GM18507 (cell line): ENCODE measurements around the gene SLITRK4.

ENCODE experiments used
- DNase-seq: peaks from one replicate; pipeline ENCODE4 v3.0.0; 2011; ENCODE audit warnings: low read depth; ENCODE audit not compliant: insufficient read length; ENCODE audit errors: extremely low spot score
- FAIRE-seq: peaks from 2 replicates; lab custom pipeline; 2011; peaks lifted over from hg19 to GRCh38; lab: Jason Lieb, UNC

SLITRK4 gene

DNA sequence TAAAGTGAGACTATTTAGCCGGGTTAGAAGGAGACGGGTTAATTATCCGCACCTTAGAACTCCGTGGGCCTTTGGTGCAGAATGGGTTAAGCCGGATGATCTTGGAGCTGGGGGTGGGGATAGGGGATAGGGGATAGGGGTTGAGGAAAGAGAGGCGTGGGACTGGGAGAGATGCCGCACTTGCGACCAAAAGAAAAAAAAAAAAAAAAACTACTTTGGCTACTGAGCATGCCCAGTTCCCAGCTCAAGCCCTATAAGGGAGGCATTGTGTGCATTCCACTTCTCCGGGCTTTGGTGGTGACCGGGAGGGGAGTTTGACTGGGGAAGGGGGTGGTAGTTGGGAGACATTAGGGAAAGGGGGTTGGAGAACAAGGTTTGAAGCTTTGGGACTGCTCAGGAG lies at the start of gene SLITRK4:
TSS of gene SLITRK4 (minus strand) at position 187 of the 400 bp plus-strand sequence. CDS start 4,993 bp downstream, outside the sequence.
- FAIRE-seq = no peak
- DNase-seq = no peak

DNA sequence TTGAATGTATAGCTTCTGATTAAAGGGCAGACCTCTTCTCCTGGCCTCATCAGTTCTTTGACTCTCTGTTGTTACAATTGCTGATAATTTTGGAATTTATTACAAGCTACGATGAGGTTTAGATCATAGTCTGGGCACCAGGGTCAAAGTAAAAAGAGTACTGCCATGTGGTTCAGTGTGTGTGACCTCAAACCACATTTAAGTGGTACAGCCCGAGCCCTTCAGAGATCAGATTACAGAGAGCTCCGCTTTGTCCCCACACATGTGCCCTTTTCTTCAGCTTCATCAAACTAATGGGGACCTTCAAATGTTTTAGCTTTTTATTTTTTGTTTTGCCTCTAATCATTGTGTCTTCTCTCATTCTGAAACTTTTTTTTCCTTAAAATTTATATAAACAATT lies 47.6 kb upstream of the SLITRK4 start:
- FAIRE-seq = no peak

DNA sequence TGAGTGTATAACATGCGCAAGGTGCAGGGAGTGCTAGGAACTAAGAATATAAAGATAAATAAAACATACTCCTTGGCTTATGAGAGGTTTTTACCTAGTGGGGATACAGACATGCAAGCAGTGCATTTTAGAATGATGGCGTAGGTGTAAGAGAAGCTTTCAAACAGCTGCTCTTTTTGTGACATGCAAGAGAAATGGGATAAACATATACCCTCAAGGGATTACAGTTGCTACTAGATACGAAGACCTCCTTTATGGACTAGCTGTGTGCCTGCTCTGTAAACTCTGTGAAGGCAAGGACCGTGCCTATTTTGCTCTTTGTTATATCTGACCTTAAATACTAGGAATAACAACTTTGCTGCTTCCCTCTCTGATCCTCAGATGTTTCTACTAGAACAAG lies 39.0 kb upstream of the SLITRK4 start:
- no peak for FAIRE-seq
- no peak for DNase-seq

More for the DNA sequence above, 47.6 kb upstream of the SLITRK4 start:
- no peak for DNase-seq

DNA sequence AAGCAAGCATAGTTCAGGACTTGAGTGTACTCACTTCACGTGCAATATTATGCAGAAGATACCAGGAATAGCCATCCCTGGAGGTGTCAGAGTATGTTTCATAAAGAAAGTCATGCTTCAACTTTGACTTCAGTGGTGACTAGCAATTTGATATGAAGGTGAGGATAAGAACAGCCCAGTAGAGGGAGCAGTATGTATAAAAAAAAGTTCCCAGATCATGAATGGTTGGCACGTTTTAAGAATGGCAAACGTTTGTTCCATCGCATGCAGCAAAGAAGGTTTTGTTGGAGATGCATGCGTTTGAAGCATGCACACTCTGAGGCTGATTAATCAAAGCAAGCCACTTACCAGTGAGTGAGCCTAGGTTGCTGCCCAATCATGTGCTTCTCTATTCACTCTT lies 33.5 kb upstream of the SLITRK4 start:
- DNase-seq (no peak), FAIRE-seq (no peak)

- DNase-seq (no peak), FAIRE-seq (no peak)
Observed at GRCh38 chrX:143664302-143664701, 28.4 kb upstream of the SLITRK4 start.

DNA sequence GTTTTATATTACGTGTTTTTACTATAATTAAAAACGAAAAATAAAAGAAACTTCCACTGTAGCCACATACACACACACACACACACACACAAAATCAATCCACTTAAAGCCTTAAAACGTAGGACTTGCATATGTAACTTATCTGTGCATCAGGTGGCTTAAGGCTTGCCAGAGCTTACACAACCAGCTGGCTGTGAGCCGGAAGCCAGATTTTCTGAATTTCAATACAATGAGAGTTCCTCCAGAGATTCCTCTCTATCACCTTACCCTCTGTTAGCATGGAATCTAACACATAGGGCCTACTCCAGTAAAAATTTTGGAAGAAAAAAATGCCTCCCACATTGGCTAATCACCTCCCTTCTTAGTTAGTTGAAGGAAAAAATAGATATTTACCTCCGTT lies 27.9 kb upstream of the SLITRK4 start:
- no peak for FAIRE-seq
- DNase-seq = no peak

DNA sequence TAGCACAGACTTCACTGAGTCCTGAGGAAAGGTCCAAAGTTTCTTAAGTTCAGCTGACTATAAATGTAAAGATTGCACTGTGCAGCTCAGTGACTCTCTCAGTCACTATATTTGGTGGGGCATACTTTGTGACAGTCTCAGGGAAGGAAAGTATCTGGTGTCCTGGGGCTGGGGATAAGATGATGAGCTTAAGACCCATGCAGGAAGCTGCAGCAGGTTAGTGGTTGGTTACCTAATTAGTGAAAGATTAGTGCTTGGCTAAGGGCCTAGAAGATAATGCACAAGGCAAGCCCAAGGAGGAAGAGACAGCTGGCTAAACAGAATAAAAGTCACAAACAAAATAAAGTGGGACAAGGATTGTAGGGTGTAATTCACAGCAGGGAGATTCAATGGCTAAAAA lies 25.4 kb upstream of the SLITRK4 start:
- no peak for DNase-seq
- FAIRE-seq = no peak

GRCh38 chrX:143648705-143649104 lies 12.8 kb upstream of the SLITRK4 start:
- DNase-seq = no peak
- no peak for FAIRE-seq

DNA sequence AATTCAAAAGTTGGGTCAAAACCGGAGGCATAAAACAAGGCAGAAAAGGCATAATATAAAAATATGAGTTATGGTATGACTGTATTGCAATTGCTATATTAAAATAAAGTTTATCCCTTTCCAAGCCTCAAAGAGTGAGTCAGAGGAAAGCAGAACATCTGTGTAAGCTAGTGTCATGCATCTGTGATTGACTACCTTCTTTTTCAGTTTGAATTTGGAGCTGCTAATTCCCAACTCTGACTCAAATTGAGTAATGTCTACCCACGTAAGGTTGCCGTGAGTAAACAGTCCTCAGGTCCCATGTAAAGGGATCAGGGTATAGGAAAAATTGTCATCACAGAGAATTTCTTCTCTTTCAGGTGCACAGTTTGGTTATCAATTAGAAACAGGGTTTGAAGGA lies 6.5 kb upstream of the SLITRK4 start:
- FAIRE-seq = no peak
- DNase-seq = no peak

- DNase-seq (no peak), FAIRE-seq (no peak)
Observed at GRCh38 chrX:143636831-143637230, 930 bp upstream of the SLITRK4 start.

DNA sequence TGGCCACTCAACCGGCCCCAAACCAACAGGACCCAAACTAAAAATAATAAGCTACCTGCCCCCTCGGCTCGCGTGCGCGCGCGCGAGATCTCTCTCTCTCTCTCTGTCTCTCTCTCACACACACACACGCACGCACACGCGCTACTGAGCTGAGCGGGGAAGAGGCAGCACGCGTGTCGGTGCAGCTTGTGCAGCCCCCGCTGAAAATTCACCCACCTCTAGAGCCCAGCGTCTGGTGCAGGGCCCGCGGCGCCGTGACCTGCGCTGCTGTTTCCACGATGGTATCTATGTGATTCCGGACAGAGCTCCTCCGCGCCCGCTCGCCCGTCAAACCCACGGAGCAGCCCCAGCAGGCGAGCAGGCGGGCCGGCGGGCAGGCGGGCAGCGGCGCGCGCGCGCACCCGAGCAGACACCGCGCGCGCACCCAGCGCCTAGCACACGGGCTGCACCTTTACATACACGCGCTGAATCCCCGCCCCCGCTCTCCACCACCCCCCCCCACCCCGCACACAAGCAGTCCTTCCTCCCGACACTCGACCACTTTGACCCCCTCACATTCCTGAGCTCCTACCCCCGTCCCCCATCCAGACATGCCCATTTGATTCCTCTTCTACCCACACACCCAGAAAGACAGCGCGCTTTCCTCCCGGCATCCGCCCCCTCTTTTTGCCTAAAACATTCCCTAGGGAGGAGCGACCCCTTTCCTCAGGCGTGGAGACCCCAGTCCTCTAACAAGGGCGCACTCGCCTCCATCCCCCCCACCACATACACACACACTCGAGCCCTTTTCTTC lies 1.0 kb downstream of the SLITRK4 start:
- FAIRE-seq (no peak), DNase-seq (no peak)

- no peak for DNase-seq
- FAIRE-seq = no peak
Observed at GRCh38 chrX:143634309-143634662, 1.6 kb downstream of the SLITRK4 start.

- DNase-seq (no peak), FAIRE-seq (no peak)
Observed at GRCh38 chrX:143633461-143634308, 2.2 kb downstream of the SLITRK4 start.

DNA sequence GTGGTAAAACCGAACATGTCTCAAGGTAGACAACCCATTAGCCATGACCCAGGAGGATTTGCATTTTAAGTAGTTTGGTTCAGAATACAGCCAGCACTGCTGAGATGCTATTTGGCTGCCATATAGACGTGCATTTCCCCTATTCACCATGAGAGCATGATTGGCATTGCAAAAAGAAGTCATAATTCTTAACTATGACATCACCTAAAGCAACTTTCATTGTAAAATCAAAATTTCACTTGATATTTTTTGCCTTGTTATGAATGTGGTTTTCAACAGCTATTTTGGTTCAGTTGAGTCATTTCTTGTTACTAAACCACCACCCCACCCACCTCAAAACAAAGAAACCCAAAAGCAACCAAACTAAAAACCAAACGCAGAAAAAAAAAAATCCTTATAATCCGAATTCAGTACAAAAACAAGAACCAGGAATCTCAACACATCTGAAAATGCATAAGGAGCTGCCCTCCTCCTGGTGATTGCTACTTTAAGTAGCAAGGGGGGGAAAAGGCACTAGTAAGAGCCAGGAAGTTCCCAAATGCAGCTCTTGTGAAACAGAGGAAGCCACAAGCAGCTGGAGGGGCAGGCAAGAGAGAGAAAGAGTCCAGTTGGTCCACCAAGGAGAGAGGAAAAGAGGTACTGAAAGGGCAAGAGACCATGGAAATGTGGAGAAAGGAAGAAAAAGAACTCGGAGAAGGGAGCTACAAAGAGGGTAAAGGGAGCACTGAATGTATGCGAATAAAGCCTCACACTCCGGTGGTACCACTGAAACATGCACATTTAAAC lies 3.1 kb downstream of the SLITRK4 start:
- FAIRE-seq = no peak
- no peak for DNase-seq

GRCh38 chrX:143623657-143624056 lies 12.2 kb downstream of the SLITRK4 start:
- no peak for FAIRE-seq
- no peak for DNase-seq

GRCh38 chrX:143621276-143621675 lies 14.6 kb downstream of the SLITRK4 start:
- DNase-seq (no peak), FAIRE-seq (no peak)

GRCh38 chrX:143615851-143616250 lies 20.1 kb downstream of the SLITRK4 start:
- DNase-seq (no peak), FAIRE-seq (no peak)

DNA sequence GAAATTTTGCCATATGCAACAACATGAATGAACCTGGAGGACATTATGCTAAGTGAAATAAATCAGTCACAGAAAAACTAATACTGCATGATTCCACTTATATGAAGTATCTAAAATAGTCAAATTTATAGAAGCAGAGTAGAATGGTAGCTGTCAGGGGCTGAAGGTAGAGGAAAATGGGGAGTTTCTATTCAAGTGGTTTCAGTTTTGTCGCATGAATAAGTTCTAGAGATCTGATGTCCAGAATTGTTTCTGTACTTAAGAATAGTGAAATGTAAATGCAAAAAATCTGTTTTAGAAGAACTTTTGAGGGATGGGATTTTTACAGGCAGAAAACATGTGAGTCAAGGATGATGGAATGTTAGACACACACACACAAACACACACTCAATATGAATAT lies 34.1 kb downstream of the SLITRK4 start:
- FAIRE-seq = no peak
- no peak for DNase-seq

DNA sequence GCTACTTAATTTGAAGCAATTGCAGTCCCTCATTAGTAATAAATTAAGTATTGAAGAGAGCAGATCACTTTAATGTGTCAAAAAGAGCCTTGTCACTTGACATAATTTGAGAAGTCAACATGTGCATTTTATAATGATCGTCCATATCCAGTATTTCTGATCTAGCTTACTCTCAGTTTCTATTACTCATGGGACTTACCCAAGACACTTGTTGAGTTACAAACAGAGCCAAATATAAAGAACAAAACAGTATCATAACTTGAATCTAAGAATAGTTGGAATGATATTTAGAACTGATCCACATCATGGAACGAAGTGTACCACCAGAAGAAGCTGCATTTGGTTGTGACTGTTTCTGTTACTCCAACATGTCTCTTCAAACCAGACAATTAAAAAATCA lies 54.7 kb downstream of the SLITRK4 start:
- FAIRE-seq (no peak), DNase-seq (no peak)

- no peak for DNase-seq
- FAIRE-seq = no peak
Observed at GRCh38 chrX:143580266-143580665, 55.6 kb downstream of the SLITRK4 start.
